ENCODE measurements around the gene SRR. TPM values are rescaled to one million over a fixed set of nuclear protein-coding genes. Genes with fewer than 3 reads are reported as not detected.

The SRR gene
- total RNA-seq, 1 donor from 2014 or later, result 22.0 TPM

DNA sequence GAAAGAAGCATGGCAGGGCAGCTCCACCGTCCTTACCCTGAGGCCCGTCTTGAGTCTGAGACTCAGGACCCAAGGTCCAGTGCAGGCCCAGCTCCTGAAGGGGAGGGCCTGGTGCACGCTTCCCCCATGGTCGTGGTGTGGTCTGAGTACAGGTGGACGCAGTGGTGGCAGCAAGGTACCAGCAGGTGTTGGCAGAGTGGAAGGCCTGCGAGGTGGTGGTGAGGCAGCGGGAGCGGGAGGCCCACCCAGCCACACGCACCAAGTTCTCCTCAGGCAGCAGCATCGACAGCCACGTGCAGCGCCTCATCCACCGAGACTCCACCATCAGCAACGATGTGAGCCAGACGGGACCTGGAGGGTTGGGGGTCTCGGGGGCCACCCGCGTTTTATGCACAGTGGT, 69.4 kb downstream of the SRR start:
- no peak overlapping the region for H3K27ac Mint-ChIP-seq (ENCODE audit: unreplicated experiment)
- TF ChIP-seq CTCF (IDR thresholded peaks at IDR 0.05; ENCODE audit: partially characterized antibody, unreplicated experiment), result no peak

More for the DNA sequence above, 69.4 kb downstream of the SRR start:
- peaks cover 4% of the 10 kb centered on the region for H3K27me3 Mint-ChIP-seq (ENCODE audit: unreplicated experiment)
- H3K36me3 Mint-ChIP-seq (ENCODE audit: unreplicated experiment), result no peaks in the 10 kb centered on the region
- DNase-seq, result no peak
- H3K4me1 Mint-ChIP-seq (ENCODE audit: low read depth, unreplicated experiment), result no peaks in the 10 kb centered on the region
- peaks cover 4% of the 10 kb centered on the region for H3K9me3 Mint-ChIP-seq (ENCODE audit: unreplicated experiment)
- no peak overlapping the region for H3K4me3 Mint-ChIP-seq (ENCODE audit: unreplicated experiment)

Other genes starting within 250 kb of the SRR start
- gene HIC1, start 248.8 kb upstream of the SRR start, total RNA-seq (ENCODE audit: unreplicated experiment), result 2.5 TPM
- gene SMG6, start 165 bp upstream of the SRR start, total RNA-seq (ENCODE audit: unreplicated experiment), result 42.7 TPM
- 25.6 TPM for gene TSR1, start 32.5 kb downstream of the SRR start, total RNA-seq (ENCODE audit: unreplicated experiment)
- 111 TPM for gene SGSM2, start 33.6 kb downstream of the SRR start, total RNA-seq (ENCODE audit: unreplicated experiment)
- gene MNT, start 97.1 kb downstream of the SRR start, total RNA-seq (ENCODE audit: unreplicated experiment), result 41.0 TPM
- gene METTL16, start 207.9 kb downstream of the SRR start, total RNA-seq (ENCODE audit: unreplicated experiment), result 22.6 TPM